HepG2 (cell line): ENCODE measurements around the gene NDUFAF8. TPM values are rescaled to one million over a fixed set of nuclear protein-coding genes. Genes with fewer than 3 reads are reported as not detected.

ENCODE experiments used
- CEBPZ ChIP-seq: IDR thresholded peaks from 2 replicates; pipeline ENCODE4 v1.6.1; 2012; ENCODE audit warnings: low read length, improper control_type of control experiment
- CSRNP2 ChIP-seq: sonication (generic); formaldehyde crosslinking; conservative IDR thresholded peaks from 2 replicates; pipeline ENCODE4 v1.8.0; 2022; ENCODE audit warnings: low read depth, missing genetic modification reagents
- E2F2 ChIP-seq: sonication (generic); formaldehyde crosslinking; IDR thresholded peaks from 2 replicates; pipeline ENCODE4 v1.4.0; 2020; ENCODE audit warnings: missing genetic modification reagents, borderline replicate concordance
- GPN1 ChIP-seq: sonication (generic); formaldehyde crosslinking; IDR thresholded peaks from 2 replicates; pipeline ENCODE4 v1.5.1; 2020; ENCODE audit warnings: missing genetic modification reagents, borderline replicate concordance
- MAFF ChIP-seq: IDR thresholded peaks from 2 replicates; pipeline ENCODE4 v1.6.1; 2011; ENCODE audit warnings: low read depth, low read length, improper control_type of control experiment
- MYNN ChIP-seq: sonication (generic); formaldehyde crosslinking; IDR thresholded peaks from 2 replicates; pipeline ENCODE4 v1.4.0; 2020; ENCODE audit warnings: mild to moderate bottlenecking, low read depth, missing genetic modification reagents
- PATZ1 ChIP-seq: sonication (generic); formaldehyde crosslinking; IDR thresholded peaks from 2 replicates; pipeline ENCODE4 v1.4.0; 2020; ENCODE audit warnings: missing genetic modification reagents
- PITX1 ChIP-seq: sonication (generic); formaldehyde crosslinking; IDR thresholded peaks from 2 replicates; pipeline ENCODE4 v1.5.1; 2020; ENCODE audit warnings: mild to moderate bottlenecking, missing genetic modification reagents
- PRDM15 ChIP-seq: sonication (generic); formaldehyde crosslinking; IDR thresholded peaks from 2 replicates; pipeline ENCODE4 v1.4.0; 2020; ENCODE audit warnings: missing genetic modification reagents
- SNAPC2 ChIP-seq: sonication (generic); formaldehyde crosslinking; IDR thresholded peaks from 2 replicates; pipeline ENCODE4 v1.8.1; 2022; ENCODE audit warnings: mild to moderate bottlenecking, missing genetic modification reagents
- THAP11 ChIP-seq: IDR thresholded peaks from 2 replicates; pipeline ENCODE4 v1.6.1; 2016; ENCODE audit warnings: missing biosample characterization, missing genetic modification reagents
- ZHX1 ChIP-seq: sonication (generic); formaldehyde crosslinking; IDR thresholded peaks from 2 replicates; pipeline ENCODE4 v1.8.1; 2022; ENCODE audit warnings: low read depth, mild to moderate bottlenecking, missing genetic modification reagents
- ZMYM4 ChIP-seq: sonication (generic); formaldehyde crosslinking; IDR thresholded peaks from 2 replicates; pipeline ENCODE4 v1.8.1; 2023; ENCODE audit warnings: mild to moderate bottlenecking, missing genetic modification reagents
- ZNF20 ChIP-seq: sonication (generic); formaldehyde crosslinking; IDR thresholded peaks from 2 replicates; pipeline ENCODE4 v1.4.0; 2020; ENCODE audit warnings: mild to moderate bottlenecking, moderate library complexity, missing genetic modification reagents
- ZNF562 ChIP-seq: sonication (generic); formaldehyde crosslinking; IDR thresholded peaks from 2 replicates; pipeline ENCODE4 v1.8.0; 2022; ENCODE audit warnings: missing genetic modification reagents, borderline replicate concordance
- ZNF747 ChIP-seq: sonication (generic); formaldehyde crosslinking; IDR thresholded peaks from 2 replicates; pipeline ENCODE4 v1.8.1; 2023; ENCODE audit warnings: missing genetic modification reagents, mild to moderate bottlenecking, borderline replicate concordance
- polyA plus RNA-seq, 8 experiments: library from polyadenylated mRNA; depleted of rRNA in 3 of 8; stranded (reverse) in 7 of 8; unstranded in 1 of 8; fragments of >200 nt; fragmentation: Illumina TruSeq in 4 of 8; extraction: Trizol in 4 of 8; gene quantifications; 2 replicates each; pipeline versions ENCODE4 v1.2.1 to v1.2.3, GENCODE V29; 2011 to 2016; ENCODE audit warnings: low read depth in 4 of 8, missing spikeins in 1 of 8, mixed read lengths in 1 of 8; ENCODE audit not compliant: insufficient read depth in 1 of 8
- total RNA-seq, 5 experiments: library from RNA; depleted of rRNA; stranded (reverse); fragments of >200 nt; fragmentation: Illumina TruSeq; extraction: Trizol; gene quantifications; 2 replicates each; pipeline ENCODE4 v1.2.3, GENCODE V29; 2016; ENCODE audit warnings: low read depth in 1 of 5

Gene NDUFAF8
- total and polyA plus RNA-seq, 2 of the 13 experiments (the other 11 are each of a cell fraction or from before 2014, with no cell fraction given): 75.6 to 233 TPM

- TF ChIP-seq PATZ1 (CRISPR knock-in tag) (no peak), CSRNP2 (CRISPR knock-in tag) (no peak), CEBPZ (no peak), THAP11 (CRISPR knock-in tag) (no peak), ZHX1 (CRISPR knock-in tag) (no peak), PITX1 (CRISPR knock-in tag) (no peak), MYNN (CRISPR knock-in tag) (no peak), GPN1 (CRISPR knock-in tag) (no peak), ZNF562 (CRISPR knock-in tag) (no peak), PRDM15 (CRISPR knock-in tag) (no peak), ZNF747 (no peak), ZNF20 (CRISPR knock-in tag) (no peak), SNAPC2 (CRISPR knock-in tag) (no peak), E2F2 (CRISPR knock-in tag) (no peak), MAFF (no peak), ZMYM4 (CRISPR knock-in tag) (no peak)
Observed at GRCh38 chr17:81222620-81222905, 16.6 kb upstream of the NDUFAF8 start (continued).
